Tibial nerve (tissue), 4 donors: ENCODE data around the gene CHN1.

Experiments used
- CTCF ChIP-seq, 5 experiments: fragments of 200-600 bp in 3 of 5; fragments of 450-650 bp in 2 of 5; sonication (generic) in 3 of 5; IDR thresholded peaks; one replicate each; pipeline ENCODE4 v1.5.1; 2016 to 2019; ENCODE audit warnings: antibody characterized with exemption in 5 of 5, mild to moderate bottlenecking in 3 of 5, moderate library complexity in 2 of 5
- EP300 ChIP-seq, 2 donors: sonication (generic); formaldehyde crosslinking; IDR thresholded peaks; one replicate each; pipeline ENCODE4 v1.6.1; 2017; ENCODE audit warnings: antibody characterized with exemption in 2 of 2, mild to moderate bottlenecking in 1 of 2
- POLR2A ChIP-seq, 2 donors: fragments of 450-650 bp; IDR thresholded peaks; one replicate each; pipeline ENCODE4 v1.6.1; 2017; ENCODE audit warnings: antibody characterized with exemption in 2 of 2, mild to moderate bottlenecking in 2 of 2, moderate library complexity in 2 of 2

GRCh38 chr2:174881678-174882077, 123.5 kb downstream of the CHN1 start:
- TF ChIP-seq CTCF (IDR thresholded peaks at IDR 0.05) (no peak), EP300 (IDR thresholded peaks at IDR 0.05) (no peak), POLR2A (IDR thresholded peaks at IDR 0.05) (no peak)
